ENCODE measurements around the gene KCNC1. TPM values are rescaled to one million over a fixed set of nuclear protein-coding genes. Genes with fewer than 3 reads are reported as not detected.

The KCNC1 gene
- total and polyA plus RNA-seq, 2 experiments from 2014 or later: 0.01 to 0.20 TPM

GRCh38 chr11:17798716-17799115 lies 64.1 kb downstream of the KCNC1 start:
- Histone ChIP-seq H3K27ac (no peak overlapping the region), H3K79me2 (no peaks in the 10 kb centered on the region), H3K27me3 (no peaks in the 10 kb centered on the region), H3K4me1 (ENCODE audit: insufficient read depth) (no peaks in the 10 kb centered on the region), H3K4me2 (no peak overlapping the region), H3K36me3 (replicated peaks; ENCODE audit: insufficient read depth, low read depth) (no peaks in the 10 kb centered on the region), H3K9me2 (replicated peaks; ENCODE audit: insufficient read depth) (no peaks in the 10 kb centered on the region), H4K20me1 (ENCODE audit: insufficient read depth, poor library complexity, severe bottlenecking) (no peaks in the 10 kb centered on the region), H2AFZ (no peak overlapping the region), H3K4me3 (no peak overlapping the region), H3K9me3 (ENCODE audit: low read depth) (no peaks in the 10 kb centered on the region)
- DNase-seq (ENCODE audit: low spot score): no peak
- TF ChIP-seq EZH2 (IDR thresholded peaks at IDR 0.05; ENCODE audit: borderline replicate concordance) (no peak), CTCF (IDR thresholded peaks at IDR 0.05; ENCODE audit: poor library complexity) (no peak), EZH2phosphoT487 (IDR thresholded peaks at IDR 0.05; ENCODE audit: low read depth, severe bottlenecking, unreplicated experiment) (no peak)
- 97% methylated on average over 3 of the region's 3 CpGs for WGBS (ENCODE audit: low lambda C conversion rate, missing lambda C conversion rate)

- TF ChIP-seq CTCF (IDR thresholded peaks at IDR 0.05; ENCODE audit: poor library complexity) (no peak), EZH2 (IDR thresholded peaks at IDR 0.05; ENCODE audit: borderline replicate concordance) (no peak), EZH2phosphoT487 (IDR thresholded peaks at IDR 0.05; ENCODE audit: low read depth, severe bottlenecking, unreplicated experiment) (no peak)
Observed at GRCh38 chr11:17799147-17799546, 64.6 kb downstream of the KCNC1 start.

GRCh38 chr11:17801166-17801565 lies 66.6 kb downstream of the KCNC1 start:
- H2AFZ ChIP-seq: no peak overlapping the region
- no peaks in the 10 kb centered on the region for H4K20me1 ChIP-seq (ENCODE audit: insufficient read depth, poor library complexity, severe bottlenecking)
- no peak overlapping the region for H3K4me2 ChIP-seq
- H3K4me3 ChIP-seq: no peak overlapping the region
- DNase-seq (ENCODE audit: low spot score): no peak
- WGBS (ENCODE audit: low lambda C conversion rate, missing lambda C conversion rate): 93% methylated on average over 1 of the region's 4 CpGs
- no peaks in the 10 kb centered on the region for H3K27me3 ChIP-seq
- no peaks in the 10 kb centered on the region for H3K4me1 ChIP-seq (ENCODE audit: insufficient read depth)
- H3K79me2 ChIP-seq: no peaks in the 10 kb centered on the region
- no peaks in the 10 kb centered on the region for H3K36me3 ChIP-seq (replicated peaks; ENCODE audit: insufficient read depth, low read depth)
- H3K9me2 ChIP-seq (replicated peaks; ENCODE audit: insufficient read depth): no peaks in the 10 kb centered on the region
- H3K9me3 ChIP-seq (ENCODE audit: low read depth): no peaks in the 10 kb centered on the region
- TF ChIP-seq EZH2phosphoT487 (IDR thresholded peaks at IDR 0.05; ENCODE audit: low read depth, severe bottlenecking, unreplicated experiment): no peak
- TF ChIP-seq CTCF (IDR thresholded peaks at IDR 0.05; ENCODE audit: poor library complexity): no peak
- TF ChIP-seq EZH2 (IDR thresholded peaks at IDR 0.05; ENCODE audit: borderline replicate concordance): no peak
- no peak overlapping the region for H3K27ac ChIP-seq

More at GRCh38 chr11:17799147-17799546, 64.6 kb downstream of the KCNC1 start:
- no peak overlapping the region for H2AFZ ChIP-seq
- H3K4me2 ChIP-seq: no peak overlapping the region
- no peaks in the 10 kb centered on the region for H3K4me1 ChIP-seq (ENCODE audit: insufficient read depth)
- WGBS (ENCODE audit: low lambda C conversion rate, missing lambda C conversion rate): 97% methylated on average over 5 of the region's 5 CpGs
- DNase-seq (ENCODE audit: low spot score): no peak
- no peaks in the 10 kb centered on the region for H4K20me1 ChIP-seq (ENCODE audit: insufficient read depth, poor library complexity, severe bottlenecking)
- H3K9me3 ChIP-seq (ENCODE audit: low read depth): no peaks in the 10 kb centered on the region
- H3K36me3 ChIP-seq (replicated peaks; ENCODE audit: insufficient read depth, low read depth): no peaks in the 10 kb centered on the region
- no peak overlapping the region for H3K27ac ChIP-seq
- no peaks in the 10 kb centered on the region for H3K79me2 ChIP-seq
- H3K27me3 ChIP-seq: no peaks in the 10 kb centered on the region
- H3K4me3 ChIP-seq: no peak overlapping the region
- no peaks in the 10 kb centered on the region for H3K9me2 ChIP-seq (replicated peaks; ENCODE audit: insufficient read depth)

GRCh38 chr11:17802491-17802890 lies 67.9 kb downstream of the KCNC1 start:
- DNase-seq (ENCODE audit: low spot score): no peak
- TF ChIP-seq EZH2phosphoT487 (IDR thresholded peaks at IDR 0.05; ENCODE audit: low read depth, severe bottlenecking, unreplicated experiment): no peak
- no peak for TF ChIP-seq CTCF (IDR thresholded peaks at IDR 0.05; ENCODE audit: poor library complexity)
- no peak for TF ChIP-seq EZH2 (IDR thresholded peaks at IDR 0.05; ENCODE audit: borderline replicate concordance)
- Histone ChIP-seq H3K79me2 (no peaks in the 10 kb centered on the region), H3K4me3 (no peak overlapping the region), H3K4me2 (no peak overlapping the region), H3K9me3 (ENCODE audit: low read depth) (no peaks in the 10 kb centered on the region), H3K4me1 (ENCODE audit: insufficient read depth) (no peaks in the 10 kb centered on the region), H3K27ac (no peak overlapping the region), H3K36me3 (replicated peaks; ENCODE audit: insufficient read depth, low read depth) (no peaks in the 10 kb centered on the region), H2AFZ (no peak overlapping the region), H4K20me1 (ENCODE audit: insufficient read depth, poor library complexity, severe bottlenecking) (no peaks in the 10 kb centered on the region), H3K27me3 (no peaks in the 10 kb centered on the region), H3K9me2 (replicated peaks; ENCODE audit: insufficient read depth) (no peaks in the 10 kb centered on the region)
- WGBS (ENCODE audit: low lambda C conversion rate, missing lambda C conversion rate): 89% methylated on average over 4 of the region's 4 CpGs
